ENCODE data around the gene SNAPC1.
"Not testable (repeated sequence)": the region's sequence is repeated elsewhere in the genome, so short reads cannot be mapped to it uniquely, and the experiment has no call there.

The SNAPC1 gene

GRCh38 chr14:61761959-61762786 is at the start of gene SNAPC1:
SNAPC1 (plus strand) TSS chr14:61762420; CDS start chr14:61762461, 41 bp downstream.
- DNase-seq = peak; percentile 98

- DNase-seq = no peak
Observed at GRCh38 chr14:61713724-61714437, 48.3 kb upstream of the SNAPC1 start.

GRCh38 chr14:61716956-61717355 is 45.3 kb upstream of the SNAPC1 start:
- DNase-seq = no peak

GRCh38 chr14:61718039-61718438 is 44.2 kb upstream of the SNAPC1 start:
- DNase-seq = no peak

- DNase-seq = no peak
Observed at GRCh38 chr14:61719344-61720293, 42.6 kb upstream of the SNAPC1 start.

- DNase-seq = no peak
Observed at GRCh38 chr14:61720294-61720661, 41.9 kb upstream of the SNAPC1 start.

- DNase-seq = no peak
Observed at GRCh38 chr14:61720741-61721140, 41.5 kb upstream of the SNAPC1 start.

- no peak for DNase-seq
Observed at GRCh38 chr14:61724133-61724532, 38.1 kb upstream of the SNAPC1 start.

- no peak for DNase-seq
Observed at GRCh38 chr14:61726778-61727658, 35.2 kb upstream of the SNAPC1 start.

- no peak for DNase-seq
Observed at GRCh38 chr14:61730756-61731373, 31.4 kb upstream of the SNAPC1 start.

- DNase-seq = no peak
Observed at GRCh38 chr14:61733972-61734371, 28.2 kb upstream of the SNAPC1 start.

- no peak for DNase-seq
Observed at GRCh38 chr14:61736751-61737150, 25.5 kb upstream of the SNAPC1 start.

- no peak for DNase-seq
Observed at GRCh38 chr14:61737915-61738314, 24.3 kb upstream of the SNAPC1 start.

GRCh38 chr14:61739133-61739532 is 23.1 kb upstream of the SNAPC1 start:
- no peak for DNase-seq

- no peak for DNase-seq
Observed at GRCh38 chr14:61742371-61742770, 19.8 kb upstream of the SNAPC1 start.

- no peak for DNase-seq
Observed at GRCh38 chr14:61744238-61744637, 18.0 kb upstream of the SNAPC1 start.

GRCh38 chr14:61746346-61746745 is 15.9 kb upstream of the SNAPC1 start:
- not testable (repeated sequence) for DNase-seq

- DNase-seq = no peak
Observed at GRCh38 chr14:61746881-61747280, 15.3 kb upstream of the SNAPC1 start.

GRCh38 chr14:61747342-61747741 is 14.9 kb upstream of the SNAPC1 start:
- DNase-seq = no peak

- no peak for DNase-seq
Observed at GRCh38 chr14:61749264-61749663, 13.0 kb upstream of the SNAPC1 start.

GRCh38 chr14:61749867-61750266 is 12.4 kb upstream of the SNAPC1 start:
- DNase-seq = no peak
